Activated CD4-positive, alpha-beta memory T cell treated with anti-CD3 and anti-CD28 coated beads for 36 hours (primary cell): ENCODE data around the gene ZNF408. TPM values are rescaled to one million over a fixed set of nuclear protein-coding genes. Genes with fewer than 3 reads are reported as not detected.

Source experiments
- CTCF ChIA-PET: fragments of 350-600 bp; sonication (Branson Sonifier 250); formaldehyde crosslinking; loops from one replicate; lab custom pipeline; 2021; ENCODE audit warnings: antibody characterized with exemption, inconsistent platforms; lab: Charles Lee
- POLR2A ChIA-PET: fragments of 350-600 bp; sonication (Branson Sonifier 250); formaldehyde crosslinking; loops from one replicate; lab custom pipeline; 2021; ENCODE audit warnings: antibody characterized with exemption; lab: Charles Lee
- DNase-seq: peaks from one replicate; pipeline ENCODE4 v3.0.0-alpha.2; 2020
- H3K27ac Mint-ChIP-seq: one replicate; pipeline ENCODE4 v1.8.0; 2021; ENCODE audit warnings: mixed read lengths
- H3K27me3 Mint-ChIP-seq: one replicate; pipeline ENCODE4 v1.8.0; 2021; ENCODE audit warnings: mixed read lengths
- H3K36me3 Mint-ChIP-seq: one replicate; pipeline ENCODE4 v1.8.0; 2021; ENCODE audit warnings: mixed read lengths
- H3K4me1 Mint-ChIP-seq: one replicate; pipeline ENCODE4 v1.8.0; 2021; ENCODE audit warnings: low read depth, mixed read lengths
- H3K4me3 Mint-ChIP-seq: one replicate; pipeline ENCODE4 v1.8.0; 2021; ENCODE audit warnings: mild to moderate bottlenecking, mixed read lengths
- H3K9me3 Mint-ChIP-seq: one replicate; pipeline ENCODE4 v1.8.0; 2021; ENCODE audit warnings: mixed read lengths
- intact Hi-C: fragments of 100-400 bp; cut with micrococcal nuclease; formaldehyde crosslinking; loops from one replicate; pipeline ENCODE4 v1.15.1; 2023
- total RNA-seq, 2 experiments: library from RNA; stranded (reverse); gene quantifications; one replicate each; pipeline ENCODE4 v1.2.3, GENCODE V29; 2021

Gene ZNF408
- total RNA-seq, 2 experiments from 2014 or later = 9.4 to 10.7 TPM

DNA sequence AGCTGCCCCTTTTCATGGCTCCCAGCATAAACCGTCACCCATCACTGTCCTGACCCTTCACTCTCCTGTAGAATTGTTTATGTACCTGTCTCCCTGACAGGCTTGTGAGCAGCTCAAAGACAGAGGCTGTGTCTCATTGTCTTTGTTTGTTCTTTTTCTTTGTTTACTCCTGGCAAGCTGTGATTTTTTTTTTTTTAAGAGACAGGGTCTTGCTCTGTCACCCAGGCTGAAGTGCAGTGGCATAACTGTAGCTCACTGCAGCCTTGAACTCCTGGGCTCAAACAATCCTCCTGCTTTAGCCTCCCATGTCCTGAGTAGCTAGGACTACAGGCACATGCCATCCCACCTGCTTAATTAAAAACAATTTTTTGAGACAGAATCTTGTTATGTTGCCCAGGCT is 10.1 kb upstream of the ZNF408 start:
- ChIA-PET POLR2A (interaction anchor here (0.6 to 1.0 kb wide), 3 partner anchors 15 to 221 kb away, joined by 3 to 5 read pairs (median 4); no protein-coding TSS in a partner anchor), CTCF (no interaction called here)
- Mint-ChIP-seq H3K4me3 (no peak overlapping the region), H3K36me3 (peaks cover 32% of the 10 kb centered on the region), H3K9me3 (no peaks in the 10 kb centered on the region), H3K27me3 (no peaks in the 10 kb centered on the region), H3K27ac (no peak overlapping the region), H3K4me1 (no peaks in the 10 kb centered on the region)
- no peak for DNase-seq
- intact Hi-C loops = no loop called here

GRCh38 chr11:46692450-46692849 is 8.4 kb upstream of the ZNF408 start:
- ChIA-PET POLR2A (no interaction called here), CTCF (interaction anchor here (0.6 kb wide), 2 partner anchors 11 to 470 kb away, joined by 3 read pairs; no protein-coding TSS in a partner anchor)
- Mint-ChIP-seq H3K36me3 (peaks cover 29% of the 10 kb centered on the region), H3K27me3 (no peaks in the 10 kb centered on the region), H3K4me3 (no peak overlapping the region), H3K27ac (no peak overlapping the region), H3K9me3 (no peaks in the 10 kb centered on the region), H3K4me1 (peaks cover 3% of the 10 kb centered on the region)
- intact Hi-C loops = no loop called here
- no peak for DNase-seq

- ChIA-PET POLR2A (no interaction called here), CTCF (no interaction called here)
- intact Hi-C loops = no loop called here
- Mint-ChIP-seq H3K27ac (no peak overlapping the region), H3K27me3 (no peaks in the 10 kb centered on the region), H3K4me1 (peaks cover 14% of the 10 kb centered on the region), H3K36me3 (peaks cover 22% of the 10 kb centered on the region), H3K9me3 (no peaks in the 10 kb centered on the region), H3K4me3 (no peak overlapping the region)
- DNase-seq = no peak
Measured at GRCh38 chr11:46693597-46694012, 7.2 kb upstream of the ZNF408 start.

DNA sequence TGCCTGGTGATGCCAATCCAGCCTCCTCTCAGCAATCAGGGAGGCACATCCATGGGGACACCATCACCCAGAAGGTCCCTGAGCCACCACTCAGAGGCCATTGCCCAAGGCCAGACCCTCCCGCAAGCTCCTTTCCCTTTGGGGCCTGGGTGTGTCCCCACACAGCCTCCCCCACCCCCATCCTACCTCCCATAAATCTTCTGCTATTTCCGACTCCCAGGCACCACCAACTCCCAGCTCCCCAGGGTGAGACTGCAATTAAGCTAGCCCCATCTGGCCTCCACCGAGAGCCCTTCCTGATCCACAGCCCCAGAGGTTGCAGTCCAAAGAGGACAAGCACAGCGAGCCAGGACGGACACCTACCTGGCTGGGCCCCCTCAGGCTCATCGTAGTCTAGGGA is 6.8 kb upstream of the ZNF408 start:
- ChIA-PET POLR2A (no interaction called here), CTCF (no interaction called here)
- Mint-ChIP-seq H3K4me3 (no peak overlapping the region), H3K27me3 (no peaks in the 10 kb centered on the region), H3K36me3 (peaks cover 20% of the 10 kb centered on the region), H3K4me1 (peaks cover 19% of the 10 kb centered on the region), H3K27ac (no peak overlapping the region), H3K9me3 (no peaks in the 10 kb centered on the region)
- no peak for DNase-seq
- intact Hi-C loops = no loop called here

GRCh38 chr11:46694607-46695006 is 6.2 kb upstream of the ZNF408 start:
- no peak overlapping the region for H3K4me3 Mint-ChIP-seq
- intact Hi-C loops = no loop called here
- POLR2A ChIA-PET = no interaction called here
- DNase-seq = no peak
- H3K9me3 Mint-ChIP-seq = no peaks in the 10 kb centered on the region
- no peaks in the 10 kb centered on the region for H3K27me3 Mint-ChIP-seq
- CTCF ChIA-PET = no interaction called here
- H3K4me1 Mint-ChIP-seq = peaks cover 22% of the 10 kb centered on the region
- no peak overlapping the region for H3K27ac Mint-ChIP-seq
- H3K36me3 Mint-ChIP-seq = peaks cover 18% of the 10 kb centered on the region

DNA sequence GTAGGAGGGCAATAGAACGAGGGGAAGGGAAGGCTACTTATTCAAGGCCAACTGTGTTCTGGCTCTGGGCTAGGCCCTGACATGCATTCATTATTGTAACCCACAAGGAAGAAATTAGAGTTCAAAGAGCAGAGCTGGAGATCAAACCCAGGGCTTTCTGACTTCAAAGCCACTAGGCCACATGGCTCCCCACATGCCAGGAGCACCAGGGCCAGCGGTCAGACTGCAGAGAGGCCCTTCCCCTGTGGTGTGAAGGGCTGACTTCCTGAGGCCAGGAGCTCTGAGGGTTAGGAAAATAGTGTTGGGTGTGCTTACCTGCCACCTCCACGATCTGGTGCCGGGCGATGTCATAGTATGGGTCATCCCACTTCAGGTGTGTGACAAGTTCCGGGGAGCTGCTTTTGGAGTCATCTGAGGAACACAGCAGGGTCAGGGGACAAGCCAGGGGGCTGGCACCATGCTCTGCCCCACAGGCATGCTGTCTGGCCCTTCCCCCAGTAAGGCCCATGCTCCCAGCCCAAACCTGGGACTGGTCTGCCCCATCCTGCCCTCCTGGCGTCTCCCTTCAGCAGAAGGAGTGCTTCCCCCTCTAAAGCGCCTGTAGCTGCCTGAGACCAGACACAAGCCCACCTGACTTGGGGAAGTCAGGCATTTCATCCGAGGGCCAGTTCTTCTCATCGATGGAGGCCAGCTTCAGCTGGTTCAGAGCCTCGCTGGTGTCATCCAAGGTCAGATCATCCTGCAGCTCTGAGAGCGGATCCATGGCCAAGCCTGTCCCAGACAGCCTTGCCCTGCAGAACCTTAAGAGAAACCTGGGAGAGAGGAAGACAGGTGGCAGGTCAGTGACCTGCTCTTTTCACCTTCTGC is 5.3 kb upstream of the ZNF408 start:
- Mint-ChIP-seq H3K27me3 (no peaks in the 10 kb centered on the region), H3K4me3 (no peak overlapping the region), H3K27ac (no peak overlapping the region), H3K4me1 (peaks cover 25% of the 10 kb centered on the region), H3K36me3 (peaks cover 18% of the 10 kb centered on the region), H3K9me3 (no peaks in the 10 kb centered on the region)
- POLR2A ChIA-PET = no interaction called here
- DNase-seq = no peak
- CTCF ChIA-PET = interaction anchor here (1.1 kb wide), 1 partner anchor 206 kb away, joined by 4 read pairs; no protein-coding TSS in a partner anchor
- intact Hi-C loops = no loop called here

DNA sequence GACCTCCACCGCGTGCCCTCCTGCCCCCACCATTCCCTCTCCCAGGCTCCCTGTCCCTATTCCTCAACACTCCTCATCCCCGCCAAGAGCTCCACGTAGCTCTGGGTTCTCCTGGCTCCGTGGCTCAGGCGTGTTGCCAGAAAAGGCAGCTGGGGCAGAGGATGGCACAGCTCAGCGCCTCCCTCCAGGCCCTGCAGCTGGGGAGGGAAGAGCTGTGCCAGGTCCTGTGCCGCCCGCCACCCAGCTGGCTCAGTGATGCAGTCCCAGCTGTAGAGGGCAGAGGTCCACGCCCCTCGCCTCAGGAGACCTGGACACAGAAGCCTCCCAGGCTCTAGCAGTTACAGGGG is 4.6 kb upstream of the ZNF408 start:
- intact Hi-C loops = no loop called here

DNA sequence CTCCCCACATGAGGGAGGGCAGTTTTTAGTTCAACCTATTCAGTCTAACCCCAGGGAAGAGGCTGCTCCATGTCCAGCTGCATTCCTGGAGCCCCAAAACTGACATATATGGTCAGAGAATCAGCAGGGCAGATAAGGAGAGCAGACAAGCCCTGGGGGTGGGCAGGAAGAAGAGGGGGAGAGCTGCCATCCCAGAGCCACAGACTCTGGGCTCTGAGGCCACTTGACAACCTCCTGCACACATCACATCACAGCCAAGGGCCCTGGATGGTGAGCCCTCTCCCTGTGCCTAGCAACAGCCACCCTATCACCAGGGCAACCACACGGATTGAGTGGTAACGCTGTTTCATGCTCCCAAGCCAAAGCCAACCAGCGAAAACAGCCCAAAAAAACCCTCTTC is 3.5 kb upstream of the ZNF408 start:
- Mint-ChIP-seq H3K36me3 (peaks cover 25% of the 10 kb centered on the region), H3K4me1 (peaks cover 38% of the 10 kb centered on the region), H3K27ac (peak overlapping the region; percentile 34), H3K27me3 (no peaks in the 10 kb centered on the region), H3K9me3 (no peaks in the 10 kb centered on the region), H3K4me3 (no peak overlapping the region)
- no peak for DNase-seq
- intact Hi-C loops = no loop called here
- CTCF ChIA-PET = no interaction called here
- POLR2A ChIA-PET = interaction anchor here (0.6 kb wide), 1 partner anchor 350 kb away, joined by 3 read pairs; the partner anchor contains the start of gene DGKZ

More for the DNA sequence above, 4.6 kb upstream of the ZNF408 start:
- CTCF ChIA-PET = interaction anchor here (1.1 kb wide), 1 partner anchor 206 kb away, joined by 4 read pairs; no protein-coding TSS in a partner anchor
- peaks cover 20% of the 10 kb centered on the region for H3K36me3 Mint-ChIP-seq
- no peaks in the 10 kb centered on the region for H3K9me3 Mint-ChIP-seq
- no peak overlapping the region for H3K4me3 Mint-ChIP-seq
- no peaks in the 10 kb centered on the region for H3K27me3 Mint-ChIP-seq
- no peak overlapping the region for H3K27ac Mint-ChIP-seq
- POLR2A ChIA-PET = no interaction called here
- H3K4me1 Mint-ChIP-seq = peaks cover 28% of the 10 kb centered on the region
- DNase-seq = no peak

DNA sequence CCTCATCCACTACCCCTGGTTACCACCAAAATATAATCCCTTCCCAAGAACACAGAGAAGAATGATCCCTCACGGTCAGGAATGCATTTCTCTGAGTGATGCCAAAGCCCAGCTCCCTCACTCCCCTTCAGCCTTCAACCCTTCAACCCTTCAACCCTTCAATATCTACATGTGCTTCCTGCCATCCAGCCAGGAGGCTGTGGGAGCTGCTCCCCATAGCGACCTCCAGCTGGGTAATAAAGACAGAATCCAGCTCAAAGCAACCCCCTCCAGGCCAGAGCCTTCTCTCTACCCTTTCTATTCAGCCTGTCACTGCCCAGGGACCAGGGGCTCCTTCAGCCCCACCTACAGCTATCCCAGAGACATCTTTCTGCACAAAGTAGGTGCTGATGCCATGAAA is 3.1 kb upstream of the ZNF408 start:
- intact Hi-C loops = no loop called here
- POLR2A ChIA-PET = interaction anchor here (0.6 kb wide), 1 partner anchor 351 kb away, joined by 3 read pairs; the partner anchor contains the start of gene DGKZ
- Mint-ChIP-seq H3K4me1 (peaks cover 42% of the 10 kb centered on the region), H3K9me3 (no peaks in the 10 kb centered on the region), H3K27ac (peak overlapping the region; percentile 34), H3K36me3 (peaks cover 25% of the 10 kb centered on the region), H3K4me3 (no peak overlapping the region), H3K27me3 (no peaks in the 10 kb centered on the region)
- CTCF ChIA-PET = no interaction called here
- no peak for DNase-seq

GRCh38 chr11:46698597-46698996 is 2.2 kb upstream of the ZNF408 start:
- CTCF ChIA-PET = interaction anchor here (0.6 kb wide), 1 partner anchor 30 kb away, joined by 3 read pairs; no protein-coding TSS in a partner anchor

DNA sequence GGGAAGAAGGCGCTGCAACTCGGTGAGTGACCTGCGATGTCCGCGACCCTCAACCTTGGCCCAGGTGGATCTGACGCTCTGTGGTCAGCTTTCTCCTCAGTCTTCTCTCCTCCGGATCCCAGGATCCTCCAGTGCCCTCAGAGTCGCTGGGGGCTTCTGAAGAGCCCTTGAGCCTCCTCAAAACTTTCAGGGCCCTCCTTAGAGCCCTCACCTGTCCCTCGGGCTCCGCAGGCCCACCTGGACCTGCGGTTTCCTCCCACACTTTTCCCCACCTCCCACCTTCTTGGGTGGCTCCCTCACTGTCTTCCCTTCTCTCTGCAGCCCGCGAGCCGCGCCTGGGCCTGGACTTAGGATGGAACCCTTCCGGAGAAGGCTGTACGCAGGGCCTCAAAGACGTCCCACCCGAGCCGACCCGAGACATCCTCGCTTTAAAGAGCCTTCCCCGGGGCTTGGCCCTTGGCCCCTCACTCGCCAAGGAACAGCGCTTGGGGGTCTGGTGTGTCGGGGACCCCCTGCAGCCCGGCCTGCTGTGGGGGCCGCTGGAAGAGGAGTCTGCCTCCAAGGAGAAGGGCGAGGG is 335 bp downstream of the ZNF408 start:
- peaks cover 28% of the 10 kb centered on the region for H3K36me3 Mint-ChIP-seq
- no peak for DNase-seq
- POLR2A ChIA-PET = interaction anchor here (0.8 to 1.5 kb wide), 5 partner anchors 12 to 108 kb away, joined by 3 to 6 read pairs (median 4); partner anchors contain the start of gene ATG13

More at GRCh38 chr11:46698597-46698996, 2.2 kb upstream of the ZNF408 start:
- POLR2A ChIA-PET = interaction anchor here (0.5 to 0.6 kb wide), 2 partner anchors 15 to 173 kb away, joined by 3 read pairs; no protein-coding TSS in a partner anchor
- Mint-ChIP-seq H3K9me3 (no peaks in the 10 kb centered on the region), H3K4me1 (peaks cover 50% of the 10 kb centered on the region), H3K27ac (peak overlapping the region; percentile 73), H3K27me3 (no peaks in the 10 kb centered on the region), H3K4me3 (no peak overlapping the region), H3K36me3 (peaks cover 26% of the 10 kb centered on the region)
- intact Hi-C loops = no loop called here
- DNase-seq = no peak

More for the DNA sequence above, 335 bp downstream of the ZNF408 start:
- CTCF ChIA-PET = interaction anchor here (0.7 to 1.7 kb wide), 4 partner anchors 30 to 349 kb away, joined by 3 to 8 read pairs (median 6); no protein-coding TSS in a partner anchor
- peak overlapping the region; percentile 92 for H3K4me3 Mint-ChIP-seq
- H3K9me3 Mint-ChIP-seq = no peaks in the 10 kb centered on the region
- peak overlapping the region; percentile 95 for H3K27ac Mint-ChIP-seq
- peaks cover 50% of the 10 kb centered on the region for H3K4me1 Mint-ChIP-seq
- intact Hi-C loops = loop anchor here (2.0 kb wide), 3 partner anchors 30 to 476 kb away; partner anchors contain the start of genes ARFGAP2 and DGKZ
- H3K27me3 Mint-ChIP-seq = no peaks in the 10 kb centered on the region
